Activated gamma-delta T cell treated with anti-CD3 and anti-CD28 coated beads, Interleukin-2, amount 50 U/mL, for 16 hours (primary cell): ENCODE results near the gene TTYH3.
"Not testable (repeated sequence)": the region's sequence is repeated elsewhere in the genome, so short reads cannot be mapped to it uniquely, and the experiment has no call there.

Source experiments
- DNase-seq: peaks from one replicate; pipeline ENCODE4 v3.0.0-alpha.2; 2020; ENCODE audit warnings: low read depth

The TTYH3 gene

GRCh38 chr7:2665359-2665791 is 33.6 kb downstream of the TTYH3 start:
- no peak for DNase-seq

DNA sequence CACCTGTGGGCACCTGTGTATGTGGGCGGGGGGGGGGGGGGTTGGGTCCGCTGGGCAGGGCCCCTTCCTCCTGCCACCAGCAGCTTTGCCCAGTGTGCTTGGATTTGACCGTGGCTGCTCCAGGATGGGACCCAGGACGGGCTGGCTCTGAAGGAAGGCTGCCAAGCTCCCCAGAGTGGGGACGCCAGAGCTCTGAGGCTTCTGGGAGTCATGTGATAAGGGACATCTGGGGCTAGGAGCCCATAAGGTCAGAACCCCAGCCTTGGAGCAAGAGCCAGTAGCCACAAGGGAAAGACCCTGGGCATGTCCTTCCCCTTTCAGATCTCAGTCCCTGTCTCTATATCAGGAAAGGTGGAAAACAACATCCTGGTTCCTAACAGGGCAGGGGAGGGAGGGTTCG is 34.4 kb downstream of the TTYH3 start:
- no peak for DNase-seq

- DNase-seq: no peak
These were observed 34.9 kb downstream of the TTYH3 start for GRCh38 chr7:2666588-2667250.

- DNase-seq: no peak
These were observed 36.1 kb downstream of the TTYH3 start for GRCh38 chr7:2667843-2668242.

DNA sequence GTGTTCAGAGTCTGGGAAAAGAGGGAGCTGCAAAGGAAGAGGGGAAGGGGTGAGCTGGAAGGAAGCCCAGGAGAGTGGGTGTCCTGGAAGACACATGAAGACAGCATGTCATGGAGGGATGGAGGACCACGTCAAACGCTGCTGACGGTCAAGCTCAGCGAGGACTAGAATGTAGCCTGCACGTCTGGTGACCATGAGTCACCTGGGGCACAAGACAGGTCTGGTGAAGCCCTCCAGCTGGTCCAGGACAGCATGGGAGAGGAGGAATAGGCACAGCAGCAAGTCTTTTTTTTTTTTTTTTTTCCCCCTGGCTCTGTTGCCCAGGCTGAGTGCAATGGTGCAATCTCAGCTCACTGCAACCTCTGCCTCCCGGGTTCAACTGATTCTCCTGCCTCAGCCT is 36.6 kb downstream of the TTYH3 start:
- no peak for DNase-seq

- no peak for DNase-seq
These were observed 38.4 kb downstream of the TTYH3 start for GRCh38 chr7:2670171-2670570.

- peak; percentile 52 for DNase-seq
These were observed 39.1 kb downstream of the TTYH3 start for GRCh38 chr7:2670720-2671391.

GRCh38 chr7:2673214-2673613 is 41.4 kb downstream of the TTYH3 start:
- DNase-seq: not testable (repeated sequence)

DNA sequence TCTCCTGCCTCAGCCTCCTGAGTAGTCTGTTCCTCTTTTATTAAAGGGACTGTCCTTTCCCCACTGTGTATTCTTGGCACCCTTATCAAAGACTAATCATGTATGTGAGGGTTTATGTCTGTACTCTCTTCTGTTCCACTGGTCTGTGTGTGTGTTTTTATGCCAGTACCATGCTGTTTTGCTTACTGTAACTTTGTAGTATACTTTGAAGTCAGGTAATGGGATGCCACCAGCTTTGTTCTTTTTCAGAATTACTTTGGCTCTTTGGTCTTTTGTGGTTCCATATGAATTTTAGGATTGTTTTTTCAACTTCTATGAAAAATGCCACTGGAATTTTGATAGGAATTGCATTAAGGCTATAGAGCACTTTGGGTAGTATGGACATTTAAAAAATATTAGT is 42.1 kb downstream of the TTYH3 start:
- DNase-seq: no peak

GRCh38 chr7:2675256-2675764 is 43.5 kb downstream of the TTYH3 start:
- DNase-seq: no peak

DNA sequence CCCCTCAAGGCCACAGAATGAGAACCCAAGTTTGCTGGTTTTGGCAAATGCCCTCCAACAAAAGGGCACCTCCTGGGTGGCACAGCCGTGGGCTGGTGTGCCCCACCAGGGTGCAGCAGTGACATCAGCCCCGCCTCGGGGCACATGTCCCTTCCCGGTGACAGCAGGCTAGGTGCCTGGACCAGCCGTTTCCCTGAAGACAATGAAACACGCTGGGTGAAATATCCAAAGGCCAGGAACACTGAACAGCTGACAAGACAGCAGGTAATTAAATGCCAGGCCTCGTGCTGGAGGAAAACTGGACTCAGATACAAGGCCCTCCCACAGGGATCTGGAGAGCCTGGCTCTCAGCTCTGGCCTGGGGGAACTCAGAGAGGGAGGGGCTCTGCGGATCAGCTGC is 44.8 kb downstream of the TTYH3 start:
- DNase-seq: not testable (repeated sequence)

DNA sequence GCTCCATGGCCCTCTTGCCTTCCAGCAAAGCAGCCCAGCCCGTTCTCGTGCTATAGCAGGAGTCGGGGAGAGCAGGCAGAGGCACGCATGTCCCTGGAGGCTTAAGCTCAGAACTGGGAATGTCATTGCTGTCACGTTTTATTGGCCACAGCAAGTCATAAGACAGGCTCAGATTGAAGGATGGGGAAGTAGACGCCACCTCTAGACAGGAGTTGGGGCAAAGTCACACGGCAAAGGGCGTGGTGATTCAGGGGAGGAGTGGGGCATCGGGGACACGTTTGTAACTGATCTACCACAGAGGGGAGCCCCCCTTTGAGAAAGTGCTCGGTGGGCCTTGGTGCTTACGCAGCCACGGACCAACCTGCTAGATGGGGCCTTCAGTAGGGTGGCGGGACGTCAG is 46.7 kb downstream of the TTYH3 start:
- DNase-seq: not testable (repeated sequence)

DNA sequence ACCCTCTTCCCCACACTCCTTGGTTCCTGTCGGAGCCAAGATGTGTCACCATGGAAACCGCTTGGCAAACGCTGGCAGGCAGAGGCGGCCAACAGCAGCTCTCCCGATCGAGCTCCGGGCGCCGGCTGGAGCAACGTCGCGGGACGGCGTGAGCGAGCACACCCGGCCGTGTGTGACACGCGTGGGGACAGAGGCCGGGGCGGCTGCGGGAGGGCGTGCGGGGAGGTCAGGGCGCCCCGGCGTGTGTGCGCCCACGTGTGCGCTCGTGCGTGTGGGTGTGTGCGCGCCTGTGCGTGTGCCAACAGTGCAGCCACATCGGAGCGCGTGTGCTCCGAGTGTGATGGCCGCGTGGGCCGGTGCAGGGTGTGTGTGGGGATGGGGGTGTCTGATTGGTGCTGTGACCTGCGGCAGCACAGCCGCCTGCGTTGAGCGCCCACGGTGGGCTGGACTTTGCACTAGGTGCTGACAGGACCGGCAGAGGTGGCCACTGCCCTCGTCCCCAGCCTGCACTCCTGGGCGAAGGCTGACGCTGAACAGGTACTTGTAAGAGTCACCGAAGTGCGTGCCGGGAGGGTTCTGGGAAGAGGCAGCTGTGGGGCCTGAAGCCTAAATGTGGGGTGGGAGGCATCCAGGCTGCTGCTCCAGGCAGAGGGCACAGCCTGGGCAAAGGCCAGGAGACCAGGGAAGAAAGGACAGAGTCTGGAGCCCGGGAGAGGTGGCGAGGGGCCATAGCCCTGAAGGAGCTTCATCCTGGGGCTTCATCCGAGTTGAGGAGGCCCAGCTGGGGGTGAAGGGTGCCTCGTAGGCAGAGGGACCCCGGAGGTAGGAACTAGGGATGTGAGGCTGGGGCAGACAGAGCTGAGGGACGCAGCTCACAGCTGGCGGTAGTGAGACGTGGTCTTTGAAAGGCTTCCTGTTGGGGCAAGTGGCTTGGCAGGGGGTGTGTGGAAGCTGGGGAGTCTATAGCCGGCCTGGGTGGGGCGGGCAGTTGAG is 47.6 kb downstream of the TTYH3 start:
- DNase-seq: not testable (repeated sequence)

DNA sequence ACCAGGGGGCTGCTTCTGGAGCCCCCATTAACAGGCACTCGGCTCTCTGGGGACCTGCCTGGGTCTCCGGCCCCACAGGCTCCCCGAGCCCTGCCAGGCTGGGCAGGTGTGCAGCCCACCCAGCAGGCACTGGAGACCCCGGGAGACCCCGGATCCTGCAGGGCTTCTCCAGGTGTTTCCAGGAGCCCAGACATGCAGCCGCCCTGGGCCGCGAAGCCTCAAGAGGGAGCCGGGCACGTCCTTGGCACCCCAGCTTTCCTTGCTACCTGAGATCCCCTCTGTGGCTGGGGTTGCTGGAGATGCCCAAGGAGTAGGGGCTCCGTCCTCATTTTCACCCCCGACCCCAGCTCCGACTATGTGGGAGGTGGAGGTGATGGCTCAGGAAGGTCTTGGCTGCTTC is 48.5 kb downstream of the TTYH3 start:
- no peak for DNase-seq

DNA sequence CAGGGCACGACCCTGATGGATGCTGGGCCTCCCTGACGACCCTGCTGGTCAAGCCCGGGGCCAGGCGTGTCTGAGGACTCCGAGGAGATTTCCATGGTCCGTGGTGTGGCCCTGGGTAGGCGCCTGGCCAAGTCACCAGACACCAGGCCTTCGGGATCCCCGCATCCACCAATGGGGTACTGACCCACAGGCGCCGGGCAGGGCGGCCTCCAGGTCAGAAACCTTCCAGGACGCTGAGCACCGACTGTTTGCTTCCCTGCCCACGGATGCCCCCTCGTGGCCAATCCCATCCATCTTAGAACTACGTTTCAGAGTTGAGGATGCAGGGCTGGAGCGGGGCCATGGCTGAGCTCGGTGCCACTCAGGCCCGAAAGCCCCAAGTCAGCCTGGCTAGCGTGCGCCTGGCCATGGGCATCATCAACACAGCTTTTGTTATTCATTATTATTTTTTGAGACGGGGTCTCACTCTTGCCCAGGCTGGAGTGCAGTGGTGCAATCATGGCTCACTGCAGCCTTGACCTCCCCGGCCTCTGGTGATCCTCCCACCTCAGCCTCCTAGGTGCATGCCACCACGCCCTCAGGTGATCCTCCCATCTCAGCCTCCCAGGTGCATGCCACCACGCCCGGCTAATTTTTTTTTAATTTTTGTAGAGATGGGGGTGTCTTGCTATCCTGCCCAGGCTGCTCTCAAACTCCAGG is 49.2 kb downstream of the TTYH3 start:
- peak; percentile 14 for DNase-seq

DNA sequence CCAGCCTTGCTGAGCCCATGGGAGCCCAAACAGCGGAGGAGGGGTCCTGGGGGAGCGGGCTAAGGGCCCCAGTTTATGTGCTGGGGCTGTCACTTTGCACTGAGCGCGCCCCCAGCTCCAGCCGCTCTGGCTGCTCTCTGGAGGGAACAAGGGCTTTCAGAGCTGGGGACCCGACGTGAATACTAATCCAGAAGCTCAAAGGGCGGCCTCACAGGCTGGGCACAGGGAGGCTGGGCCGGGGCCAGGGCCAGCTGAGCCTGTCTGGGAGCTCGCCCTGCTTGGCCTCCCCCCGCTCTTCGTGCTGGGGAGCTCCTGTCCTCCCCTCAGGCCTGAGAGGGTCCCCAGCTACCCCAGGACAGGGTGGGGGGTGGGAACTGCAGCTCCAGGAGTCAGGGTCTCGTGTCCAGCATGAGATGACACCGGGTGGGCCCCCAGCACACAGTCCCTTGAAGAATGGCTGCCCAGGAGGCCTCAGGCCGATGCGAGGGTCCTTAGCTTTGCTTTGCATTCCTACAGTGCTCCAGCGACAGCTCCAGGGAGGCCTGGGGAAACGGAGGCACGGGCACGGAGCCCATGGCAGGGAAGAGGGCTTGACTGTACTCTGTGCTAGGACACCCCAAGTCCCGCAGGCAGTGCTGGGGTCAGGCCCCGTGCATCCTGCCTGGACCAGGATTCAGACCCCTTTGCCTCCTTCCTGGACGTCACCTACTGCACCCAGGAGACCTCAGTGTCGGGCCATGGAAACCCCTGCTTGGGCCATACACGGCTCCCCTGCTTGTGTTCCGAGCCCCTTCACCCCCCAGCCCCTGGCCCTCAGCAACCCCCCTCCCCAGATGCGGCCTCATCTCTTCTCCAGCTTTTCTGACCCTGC is 50.4 kb downstream of the TTYH3 start:
- DNase-seq: no peak

GRCh38 chr7:2684501-2684900 is 52.7 kb downstream of the TTYH3 start:
- no peak for DNase-seq

GRCh38 chr7:2686101-2686500 is 54.3 kb downstream of the TTYH3 start:
- no peak for DNase-seq

DNA sequence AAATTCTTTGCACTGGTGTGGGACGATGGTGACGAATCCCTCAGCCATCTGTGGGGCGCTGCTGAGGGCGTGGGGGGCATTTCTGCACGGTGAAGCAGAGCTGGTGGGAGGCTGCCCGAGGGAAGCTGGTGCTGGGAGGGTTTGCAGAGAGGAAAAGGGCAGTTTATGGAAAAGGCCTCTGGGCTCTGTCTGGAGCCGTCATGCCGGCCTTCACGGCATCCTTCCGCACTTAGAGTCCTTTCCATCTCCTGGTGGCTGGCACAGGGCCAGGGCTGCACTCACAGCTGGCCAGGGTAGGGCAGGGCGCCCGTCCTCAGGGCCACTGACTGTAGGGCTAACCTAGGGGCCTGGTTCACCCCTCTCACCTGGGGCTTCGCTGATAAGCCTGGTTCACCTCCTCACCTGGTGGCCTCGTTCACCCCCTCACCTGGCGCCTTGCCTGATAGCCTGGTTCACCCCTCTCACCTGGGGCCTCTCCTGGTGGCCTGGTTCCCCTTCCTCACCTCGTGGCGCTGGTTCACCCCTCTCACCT is 55.6 kb downstream of the TTYH3 start:
- no peak for DNase-seq

- DNase-seq: no peak
These were observed 56.1 kb downstream of the TTYH3 start, which contains the start of gene AMZ1 for GRCh38 chr7:2687881-2688318. Gene AMZ1 (plus strand): TSS chr7:2688202. CDS start chr7:2700452, 12,250 bp downstream.
